ENCODE data around the gene CHN2.
"Not testable (repeated sequence)": the region's sequence is repeated elsewhere in the genome, so short reads cannot be mapped to it uniquely, and the experiment has no call there.

The CHN2 gene

GRCh38 chr7:29516491-29516890, 321.9 kb downstream of the CHN2 start:
- Histone ChIP-seq H3K4me3 (ENCODE audit: low read depth, low read length) (no peak overlapping the region), H3K27ac (no peak overlapping the region), H3K36me3 (no peaks in the 10 kb centered on the region), H3K9me3 (ENCODE audit: severe bottlenecking) (peaks cover 5% of the 10 kb centered on the region), H3K27me3 (ENCODE audit: insufficient read depth, low read depth, severe bottlenecking) (no peaks in the 10 kb centered on the region)
- DNase-seq, result no peak
- TF ChIP-seq CTCF (IDR thresholded peaks at IDR 0.05; ENCODE audit: low read depth, low read length), result no peak

DNA sequence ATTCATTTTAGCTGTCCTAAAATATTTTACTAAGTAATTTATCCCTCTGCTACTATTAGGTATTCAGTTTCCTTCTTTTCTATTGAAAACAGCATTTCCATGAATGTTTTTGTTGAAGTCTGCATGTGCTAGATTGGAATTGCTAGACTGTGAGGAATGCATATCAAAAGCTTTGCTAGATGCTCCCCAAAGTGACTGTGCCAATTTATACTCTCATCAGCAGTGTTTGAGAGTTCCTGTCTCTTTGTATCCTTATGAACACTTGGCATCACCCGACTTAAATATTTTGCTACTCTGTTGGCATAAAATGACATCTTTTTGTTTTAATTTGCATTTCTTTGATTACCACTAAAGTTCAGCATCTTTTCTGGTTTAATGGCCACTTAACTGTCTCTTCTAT, 324.0 kb downstream of the CHN2 start:
- Histone ChIP-seq H3K27me3 (ENCODE audit: insufficient read depth, low read depth, severe bottlenecking) (no peaks in the 10 kb centered on the region), H3K9me3 (ENCODE audit: severe bottlenecking) (peaks cover 6% of the 10 kb centered on the region), H3K36me3 (no peaks in the 10 kb centered on the region), H3K27ac (no peak overlapping the region), H3K4me3 (ENCODE audit: low read depth, low read length) (no peak overlapping the region)
- no peak for DNase-seq
- TF ChIP-seq CTCF (IDR thresholded peaks at IDR 0.05; ENCODE audit: low read depth, low read length), result no peak

- no peak for DNase-seq
- Histone ChIP-seq H3K4me3 (ENCODE audit: low read depth, low read length) (no peak overlapping the region), H3K27me3 (ENCODE audit: insufficient read depth, low read depth, severe bottlenecking) (no peaks in the 10 kb centered on the region), H3K9me3 (ENCODE audit: severe bottlenecking) (peaks cover 6% of the 10 kb centered on the region), H3K27ac (no peak overlapping the region), H3K36me3 (no peaks in the 10 kb centered on the region)
- TF ChIP-seq CTCF (IDR thresholded peaks at IDR 0.05; ENCODE audit: low read depth, low read length), result no peak
Measured at GRCh38 chr7:29523728-29524127, 329.2 kb downstream of the CHN2 start.

DNA sequence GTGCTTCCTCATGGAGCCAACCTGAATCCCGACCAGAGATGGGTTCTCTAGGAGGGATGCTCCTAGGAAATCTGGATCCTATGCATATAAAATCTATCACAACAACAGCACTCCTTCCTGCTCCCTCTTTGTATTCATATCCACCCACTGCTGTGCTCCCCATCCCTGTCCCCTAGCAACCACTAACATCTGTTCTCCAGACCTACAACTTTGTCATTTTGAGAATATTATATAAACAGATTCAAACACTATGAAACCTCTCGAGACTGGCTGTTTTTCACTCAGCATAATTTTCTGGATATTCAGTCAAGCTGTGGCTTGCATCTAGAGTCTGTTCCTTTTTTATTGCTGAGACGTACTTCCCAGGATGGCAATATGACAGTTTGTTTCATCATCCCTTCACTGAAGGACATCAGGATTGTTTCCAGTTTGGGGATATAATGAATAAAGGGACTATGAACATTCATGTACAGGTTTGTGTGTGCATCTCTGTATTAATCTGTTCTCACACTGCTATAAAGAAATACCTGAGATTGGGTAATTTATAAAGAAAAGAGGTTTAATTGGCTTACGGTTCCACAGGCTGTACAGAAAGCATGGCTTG, 333.0 kb downstream of the CHN2 start:
- H3K36me3 ChIP-seq, result no peaks in the 10 kb centered on the region
- no peaks in the 10 kb centered on the region for H3K9me3 ChIP-seq (ENCODE audit: severe bottlenecking)
- TF ChIP-seq CTCF (IDR thresholded peaks at IDR 0.05; ENCODE audit: low read depth, low read length), result no peak
- no peak for DNase-seq
- H3K4me3 ChIP-seq (ENCODE audit: low read depth, low read length), result no peak overlapping the region
- no peak overlapping the region for H3K27ac ChIP-seq
- no peaks in the 10 kb centered on the region for H3K27me3 ChIP-seq (ENCODE audit: insufficient read depth, low read depth, severe bottlenecking)

DNA sequence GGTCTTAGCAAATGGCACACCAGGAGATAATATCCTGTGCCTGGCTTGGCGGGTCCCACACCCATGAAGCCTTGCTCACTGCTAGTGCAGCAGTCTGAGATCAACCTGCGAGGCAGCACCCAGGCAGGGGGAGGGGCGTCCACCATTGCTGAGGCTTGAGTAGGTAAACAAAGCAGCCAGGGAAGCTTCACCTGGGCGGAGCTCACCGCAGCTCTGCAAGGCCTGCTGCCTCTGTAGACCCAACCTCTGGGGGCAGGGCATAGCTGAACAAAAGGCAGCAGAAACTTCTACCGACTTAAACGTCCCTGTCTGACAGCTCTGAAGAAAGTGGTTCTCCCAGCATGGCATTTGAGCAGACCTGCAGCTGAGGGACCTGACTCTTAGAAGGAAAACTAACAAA, 334.0 kb downstream of the CHN2 start:
- H3K27me3 ChIP-seq (ENCODE audit: insufficient read depth, low read depth, severe bottlenecking); DNase-seq; H3K27ac ChIP-seq; H3K4me3 ChIP-seq (ENCODE audit: low read depth, low read length); H3K9me3 ChIP-seq (ENCODE audit: severe bottlenecking); H3K36me3 ChIP-seq: not testable (repeated sequence)

All from WERI-Rb-1 (cell line).